ENCODE results near the gene COL4A1. TPM values are rescaled to one million over a fixed set of nuclear protein-coding genes. Genes with fewer than 3 reads are reported as not detected.

The COL4A1 gene
- polyA plus RNA-seq, 1 of the 3 experiments (the other 2 are of a cell fraction) = 30.3 TPM

DNA sequence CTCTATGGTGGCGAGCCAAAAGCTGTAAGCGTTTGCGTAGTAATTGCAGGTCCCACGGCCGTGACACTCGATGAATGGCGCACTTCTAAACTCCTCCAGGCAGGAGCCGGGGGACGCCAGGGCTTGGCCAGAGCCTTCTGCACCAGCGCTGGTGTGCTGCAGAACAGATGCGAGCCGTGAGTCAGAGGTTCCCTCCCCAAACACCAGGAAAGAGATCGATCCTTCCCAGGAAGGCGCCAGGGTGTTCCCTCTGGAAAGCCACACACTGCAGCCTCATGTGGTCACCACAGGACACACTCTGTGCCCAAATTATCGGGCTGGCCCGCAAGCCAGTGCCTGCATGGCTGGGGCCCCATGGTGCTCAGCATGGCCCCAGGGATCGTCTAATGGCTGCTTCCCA lies 154.6 kb downstream of the COL4A1 start:
- H3K9me2 ChIP-seq = no peaks in the 10 kb centered on the region
- no peaks in the 10 kb centered on the region for H3K4me1 ChIP-seq (ENCODE audit: control insufficient read depth in 1 of 2, insufficient read depth in 2 of 2, low read depth in 1 of 2, low read length in 1 of 2)
- ChIA-PET POLR2A (no interaction called here), CTCF (no interaction called here)
- DNase-seq = no peak
- peaks cover 30 to 60% of the 10 kb centered on the region in 2 experiments for H3K36me3 ChIP-seq (replicated peaks in 1 of 2; ENCODE audit: control insufficient read depth in 1 of 2, insufficient read depth in 2 of 2, low read length in 1 of 2)
- no peaks in the 10 kb centered on the region for H3K9me3 ChIP-seq
- H3K27me3 ChIP-seq (ENCODE audit: insufficient read depth) = no peaks in the 10 kb centered on the region
- TF ChIP-seq RAD21 (IDR thresholded peaks at IDR 0.05; ENCODE audit: low read length) (no peak), REST (IDR thresholded peaks at IDR 0.05; ENCODE audit: low read depth, low read length) (no peak), RCOR1 (IDR thresholded peaks at IDR 0.05; ENCODE audit: low read length) (no peak), TAF1 (IDR thresholded peaks at IDR 0.05; ENCODE audit: borderline replicate concordance, low read depth, low read length) (no peak), FOXJ3 (CRISPR knock-in tag; IDR thresholded peaks at IDR 0.05) (no peak), FOSL2 (IDR thresholded peaks at IDR 0.05; ENCODE audit: borderline replicate concordance, low read depth) (no peak), JUND (IDR thresholded peaks at IDR 0.05) (no peak), GATA2 (CRISPR knock-in tag; IDR thresholded peaks at IDR 0.05) (no peak), POLR2AphosphoS5 (IDR thresholded peaks at IDR 0.05; ENCODE audit: low read depth, low read length) (no peak), ELF1 (IDR thresholded peaks at IDR 0.05) (no peak), CTCF (IDR thresholded peaks at IDR 0.05) (no peak), EP300 (IDR thresholded peaks at IDR 0.05; ENCODE audit: borderline replicate concordance in 1 of 2, low read depth in 1 of 2, low read length in 1 of 2) (no peak), NFIC (IDR thresholded peaks at IDR 0.05; ENCODE audit: borderline replicate concordance) (no peak), USF1 (IDR thresholded peaks at IDR 0.05; ENCODE audit: borderline replicate concordance, low read depth) (no peak), SMC3 (IDR thresholded peaks at IDR 0.05; ENCODE audit: low read depth, low read length) (no peak)
- TF ChIP-seq, protein P1, sequence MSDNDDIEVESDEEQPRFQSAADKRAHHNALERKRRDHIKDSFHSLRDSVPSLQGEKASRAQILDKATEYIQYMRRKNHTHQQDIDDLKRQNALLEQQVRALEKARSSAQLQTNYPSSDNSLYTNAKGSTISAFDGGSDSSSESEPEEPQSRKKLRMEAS (IDR thresholded peaks at IDR 0.05; ENCODE audit: low read depth) = no peak
- H3K27ac ChIP-seq (ENCODE audit: low read depth in 2 of 2, low read length in 1 of 2) = no peak overlapping the region
- no peaks in the 10 kb centered on the region for H3K79me2 ChIP-seq (ENCODE audit: insufficient read depth)
- H3K4me2 ChIP-seq = no peak overlapping the region
- no peak overlapping the region for H3K4me3 ChIP-seq (ENCODE audit: low read depth in 2 of 2, low read length in 1 of 2)
- no peak overlapping the region for H3K9ac ChIP-seq
- 92% methylated on average over 16 of the region's 17 CpGs for WGBS (ENCODE audit: low lambda C conversion rate)
- no peak overlapping the region for H2AFZ ChIP-seq (ENCODE audit: low read depth)
- peaks cover 19% of the 10 kb centered on the region for H3F3A ChIP-seq (replicated peaks; ENCODE audit: insufficient read depth)
- H4K20me1 ChIP-seq (ENCODE audit: insufficient read depth) = no peaks in the 10 kb centered on the region
